C4-2B (cell line): Measurements from ENCODE around the gene TRDMT1.

Source experiments
- ZFX ChIP-seq: fragments of 450-650 bp; IDR thresholded peaks from 2 replicates; pipeline ENCODE4 v1.6.1; 2017
- TF ChIP-seq, protein P1 (sequence below): fragments of 450-650 bp; conservative IDR thresholded peaks from 2 replicates; pipeline ENCODE4 v1.5.1; 2017; ENCODE audit warnings: mild to moderate bottlenecking

DNA sequence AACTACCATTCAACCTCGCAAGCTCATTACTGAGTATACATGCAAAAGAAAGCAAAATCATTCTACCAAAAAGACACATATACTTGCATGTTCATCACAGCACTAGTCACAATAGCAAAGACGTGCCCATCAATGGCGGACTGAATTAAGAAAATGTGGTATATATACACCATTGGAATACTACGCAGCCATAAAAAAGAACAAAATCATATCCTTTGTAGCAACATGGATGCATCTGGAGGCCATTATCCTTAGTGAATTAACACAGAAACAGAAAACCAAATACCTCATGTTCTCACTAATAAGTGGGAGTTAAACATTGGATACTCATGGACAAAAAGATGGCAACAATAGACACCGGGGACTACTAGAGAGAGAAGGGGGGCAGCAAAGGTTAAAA, 6.4 kb downstream of the TRDMT1 start:
- TF ChIP-seq, protein P1, sequence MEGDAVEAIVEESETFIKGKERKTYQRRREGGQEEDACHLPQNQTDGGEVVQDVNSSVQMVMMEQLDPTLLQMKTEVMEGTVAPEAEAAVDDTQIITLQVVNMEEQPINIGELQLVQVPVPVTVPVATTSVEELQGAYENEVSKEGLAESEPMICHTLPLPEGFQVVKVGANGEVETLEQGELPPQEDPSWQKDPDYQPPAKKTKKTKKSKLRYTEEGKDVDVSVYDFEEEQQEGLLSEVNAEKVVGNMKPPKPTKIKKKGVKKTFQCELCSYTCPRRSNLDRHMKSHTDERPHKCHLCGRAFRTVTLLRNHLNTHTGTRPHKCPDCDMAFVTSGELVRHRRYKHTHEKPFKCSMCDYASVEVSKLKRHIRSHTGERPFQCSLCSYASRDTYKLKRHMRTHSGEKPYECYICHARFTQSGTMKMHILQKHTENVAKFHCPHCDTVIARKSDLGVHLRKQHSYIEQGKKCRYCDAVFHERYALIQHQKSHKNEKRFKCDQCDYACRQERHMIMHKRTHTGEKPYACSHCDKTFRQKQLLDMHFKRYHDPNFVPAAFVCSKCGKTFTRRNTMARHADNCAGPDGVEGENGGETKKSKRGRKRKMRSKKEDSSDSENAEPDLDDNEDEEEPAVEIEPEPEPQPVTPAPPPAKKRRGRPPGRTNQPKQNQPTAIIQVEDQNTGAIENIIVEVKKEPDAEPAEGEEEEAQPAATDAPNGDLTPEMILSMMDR, result no peak
- no peak for TF ChIP-seq ZFX
